Peyer's patch (tissue), 4 donors: ENCODE measurements around the gene MYO9A. TPM values are rescaled to one million over a fixed set of nuclear protein-coding genes. Genes with fewer than 3 reads are reported as not detected.
"Not testable (repeated sequence)": the region's sequence is repeated elsewhere in the genome, so short reads cannot be mapped to it uniquely, and the experiment has no call there.

Experiments
- DNase-seq, 3 donors: peaks; one replicate each; pipeline ENCODE4 v3.0.0-alpha.2; 2017 to 2019
- H3K27ac ChIP-seq, 4 donors: fragments of 200-600 bp; sonication (generic); one replicate each; pipeline ENCODE4 v1.5.1; 2016 to 2019
- H3K27me3 ChIP-seq, 2 donors: fragments of 200-600 bp; sonication (generic); one replicate each; pipeline ENCODE4 v1.5.1; 2019
- H3K36me3 ChIP-seq, 3 donors: fragments of 200-600 bp; sonication (generic); one replicate each; pipeline ENCODE4 v1.5.1; 2016 to 2019
- H3K4me1 ChIP-seq, 4 donors: fragments of 200-600 bp; sonication (generic); one replicate each; pipeline ENCODE4 v1.5.1; 2016 to 2019
- H3K4me3 ChIP-seq, 4 donors: fragments of 200-600 bp; sonication (generic); 1 replicate in 3 of 4; 2 replicates in 1 of 4; pipeline ENCODE4 v1.5.1; 2016 to 2019; ENCODE audit warnings: mild to moderate bottlenecking in 1 of 4
- H3K9me3 ChIP-seq, 4 donors: fragments of 200-600 bp; sonication (generic); one replicate each; pipeline ENCODE4 v1.5.1; 2016 to 2019; ENCODE audit warnings: mild to moderate bottlenecking in 1 of 4
- POLR2A ChIP-seq, 2 donors: fragments of 450-650 bp; IDR thresholded peaks; one replicate each; pipeline ENCODE4 v1.5.1; 2017; ENCODE audit warnings: antibody characterized with exemption in 2 of 2, mild to moderate bottlenecking in 2 of 2, moderate library complexity in 2 of 2
- total RNA-seq, 4 donors: library from RNA; depleted of rRNA; stranded (reverse); fragments of >200 nt; gene quantifications; one replicate each; pipeline ENCODE4 v1.1.0, GENCODE V29; 2016
- TF ChIP-seq, protein P1 (sequence below), 6 experiments: fragments of 450-650 bp in 4 of 6; fragments of 200-600 bp in 2 of 6; sonication (generic) in 1 of 6; IDR thresholded peaks; one replicate each; pipeline ENCODE4 v1.5.1; 2017 to 2019; ENCODE audit warnings: antibody characterized with exemption in 6 of 6, mild to moderate bottlenecking in 3 of 6, moderate library complexity in 1 of 6

The MYO9A gene
- total RNA-seq, 4 donors from 2014 or later = 28.2 to 47.3 (median 39.3) TPM

- Histone ChIP-seq H3K27ac (no peak overlapping the region), H3K4me1 (no peaks in the 10 kb centered on the region), H3K36me3 (no peaks in the 10 kb centered on the region), H3K4me3 (no peak overlapping the region), H3K27me3 (no peaks in the 10 kb centered on the region), H3K9me3 (no peaks in the 10 kb centered on the region)
- no peak for DNase-seq
- no peak for TF ChIP-seq POLR2A (IDR thresholded peaks at IDR 0.05)
- TF ChIP-seq, protein P1, sequence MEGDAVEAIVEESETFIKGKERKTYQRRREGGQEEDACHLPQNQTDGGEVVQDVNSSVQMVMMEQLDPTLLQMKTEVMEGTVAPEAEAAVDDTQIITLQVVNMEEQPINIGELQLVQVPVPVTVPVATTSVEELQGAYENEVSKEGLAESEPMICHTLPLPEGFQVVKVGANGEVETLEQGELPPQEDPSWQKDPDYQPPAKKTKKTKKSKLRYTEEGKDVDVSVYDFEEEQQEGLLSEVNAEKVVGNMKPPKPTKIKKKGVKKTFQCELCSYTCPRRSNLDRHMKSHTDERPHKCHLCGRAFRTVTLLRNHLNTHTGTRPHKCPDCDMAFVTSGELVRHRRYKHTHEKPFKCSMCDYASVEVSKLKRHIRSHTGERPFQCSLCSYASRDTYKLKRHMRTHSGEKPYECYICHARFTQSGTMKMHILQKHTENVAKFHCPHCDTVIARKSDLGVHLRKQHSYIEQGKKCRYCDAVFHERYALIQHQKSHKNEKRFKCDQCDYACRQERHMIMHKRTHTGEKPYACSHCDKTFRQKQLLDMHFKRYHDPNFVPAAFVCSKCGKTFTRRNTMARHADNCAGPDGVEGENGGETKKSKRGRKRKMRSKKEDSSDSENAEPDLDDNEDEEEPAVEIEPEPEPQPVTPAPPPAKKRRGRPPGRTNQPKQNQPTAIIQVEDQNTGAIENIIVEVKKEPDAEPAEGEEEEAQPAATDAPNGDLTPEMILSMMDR (IDR thresholded peaks at IDR 0.05) = no peak
These were observed 39.1 kb downstream of the MYO9A start for GRCh38 chr15:72078887-72079286.

DNA sequence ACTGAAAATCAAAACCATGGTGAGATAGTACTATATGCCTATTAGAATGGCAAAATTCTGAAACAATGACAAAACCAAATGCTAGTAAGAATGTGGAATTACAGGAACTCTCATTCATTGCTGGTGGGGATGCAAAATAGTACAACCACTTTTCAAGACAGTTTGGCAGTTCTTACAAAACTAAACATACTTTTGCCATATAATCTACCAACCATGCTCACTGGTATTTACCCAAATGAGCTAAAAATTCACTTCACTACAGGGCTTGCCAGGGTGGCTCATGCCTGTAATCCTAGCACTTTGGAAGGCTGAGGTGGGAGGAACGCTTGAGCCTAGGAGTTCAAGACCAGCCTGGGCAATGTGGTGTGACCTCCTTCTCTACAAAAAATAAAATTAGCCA lies 40.0 kb downstream of the MYO9A start:
- no peak overlapping the region for H3K27ac ChIP-seq
- no peak overlapping the region for H3K4me3 ChIP-seq
- H3K27me3 ChIP-seq = no peaks in the 10 kb centered on the region
- no peak for DNase-seq
- no peaks in the 10 kb centered on the region for H3K36me3 ChIP-seq
- H3K4me1 ChIP-seq = no peaks in the 10 kb centered on the region
- H3K9me3 ChIP-seq = no peaks in the 10 kb centered on the region
- TF ChIP-seq, protein P1 (IDR thresholded peaks at IDR 0.05) = no peak
- no peak for TF ChIP-seq POLR2A (IDR thresholded peaks at IDR 0.05)

- Histone ChIP-seq H3K4me1 (no peaks in the 10 kb centered on the region), H3K27me3 (no peaks in the 10 kb centered on the region), H3K27ac (no peak overlapping the region), H3K36me3 (no peaks in the 10 kb centered on the region), H3K9me3 (no peaks in the 10 kb centered on the region), H3K4me3 (no peak overlapping the region)
- DNase-seq = no peak
- no peak for TF ChIP-seq POLR2A (IDR thresholded peaks at IDR 0.05)
- TF ChIP-seq, protein P1 (IDR thresholded peaks at IDR 0.05) = no peak
These were observed 43.5 kb downstream of the MYO9A start for GRCh38 chr15:72074335-72075060.

DNA sequence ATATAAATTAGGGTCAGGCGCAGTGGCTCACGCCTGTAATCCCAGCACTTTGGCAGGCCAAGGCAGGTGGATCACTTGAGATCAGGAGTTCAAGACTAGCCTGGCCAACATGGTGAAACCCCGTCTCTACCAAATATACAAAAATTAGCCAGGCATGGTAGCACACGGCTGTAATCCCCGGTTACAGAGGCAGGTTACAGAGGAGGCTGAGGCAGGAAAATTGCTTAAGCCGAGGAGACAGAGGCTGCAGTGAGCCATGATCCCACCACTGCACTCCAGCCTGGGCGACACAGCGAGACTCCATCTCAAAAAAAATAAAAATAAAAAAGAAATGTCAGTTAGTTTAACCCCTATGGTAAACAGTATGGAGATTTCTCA lies 46.5 kb downstream of the MYO9A start:
- H3K27me3 ChIP-seq, H3K4me3 ChIP-seq, H3K4me1 ChIP-seq, DNase-seq, H3K36me3 ChIP-seq, H3K9me3 ChIP-seq, H3K27ac ChIP-seq: not testable (repeated sequence)

DNA sequence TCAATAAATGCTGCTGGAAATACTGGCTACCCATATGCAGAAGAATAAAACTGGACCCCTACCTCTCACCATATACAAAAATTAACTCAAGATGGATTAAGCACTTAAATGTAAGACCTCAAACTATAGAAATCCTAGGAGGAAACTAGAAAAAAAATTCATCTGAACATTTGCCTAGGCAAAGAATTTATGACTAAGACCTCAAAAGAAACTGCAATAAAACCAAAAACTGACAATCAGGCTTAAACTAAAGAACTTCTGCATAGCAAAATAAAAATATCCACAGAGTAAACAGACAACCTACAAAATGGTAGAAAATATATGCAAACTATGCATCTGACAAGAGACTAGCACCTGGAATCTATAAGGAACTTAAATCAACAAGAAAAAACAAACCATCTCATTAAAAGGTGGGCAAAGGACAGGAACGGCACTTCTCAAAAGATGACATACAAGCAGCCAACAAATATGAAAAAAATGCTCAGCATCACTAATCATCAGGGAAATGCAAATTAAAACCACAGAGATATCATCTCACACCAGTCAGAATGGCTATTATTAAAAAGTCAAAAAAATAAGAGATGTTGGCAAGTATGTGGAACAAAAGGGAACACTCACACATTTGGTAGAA lies 47.0 kb downstream of the MYO9A start:
- no peaks in the 10 kb centered on the region for H3K4me1 ChIP-seq
- no peaks in the 10 kb centered on the region for H3K27me3 ChIP-seq
- no peak overlapping the region for H3K27ac ChIP-seq
- H3K4me3 ChIP-seq = no peak overlapping the region
- H3K9me3 ChIP-seq = no peaks in the 10 kb centered on the region
- TF ChIP-seq, protein P1 (IDR thresholded peaks at IDR 0.05) = no peak
- TF ChIP-seq POLR2A (IDR thresholded peaks at IDR 0.05) = no peak
- no peak for DNase-seq
- no peaks in the 10 kb centered on the region for H3K36me3 ChIP-seq

DNA sequence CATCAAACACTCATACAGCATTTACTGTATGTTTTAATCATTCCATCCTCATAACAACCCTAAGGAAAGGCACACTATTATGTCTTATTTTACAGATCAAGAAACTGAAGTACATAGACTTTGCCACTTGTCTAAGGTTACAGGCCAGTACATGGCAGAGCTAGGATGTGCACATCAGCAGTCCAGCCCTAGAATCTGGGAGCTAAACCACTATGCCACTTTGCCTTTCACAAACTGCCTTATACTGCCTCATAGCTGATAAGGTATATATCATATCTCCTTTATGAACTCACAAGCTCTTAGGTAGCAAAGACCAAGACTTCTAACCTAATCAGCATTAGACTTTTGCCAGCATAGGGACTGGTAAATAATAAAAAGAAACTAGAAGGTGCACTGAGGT lies 49.1 kb downstream of the MYO9A start:
- Histone ChIP-seq H3K4me3 (no peak overlapping the region), H3K27me3 (no peaks in the 10 kb centered on the region), H3K27ac (no peak overlapping the region), H3K36me3 (no peaks in the 10 kb centered on the region), H3K9me3 (no peaks in the 10 kb centered on the region), H3K4me1 (no peaks in the 10 kb centered on the region)
- TF ChIP-seq POLR2A (IDR thresholded peaks at IDR 0.05) = no peak
- TF ChIP-seq, protein P1 (IDR thresholded peaks at IDR 0.05) = no peak
- no peak for DNase-seq
